Suprapubic skin (tissue), 4 donors: ENCODE results near the gene EEF1AKMT3.

Source experiments
- CTCF ChIP-seq, 2 donors: fragments of 200-600 bp in 1 of 2; fragments of 450-650 bp in 1 of 2; sonication (generic) in 1 of 2; IDR thresholded peaks; one replicate each; pipeline ENCODE4 v1.5.1; 2016 to 2019; ENCODE audit warnings: antibody characterized with exemption in 2 of 2, mild to moderate bottlenecking in 1 of 2, moderate library complexity in 1 of 2
- POLR2A ChIP-seq, 2 donors: fragments of 450-650 bp; IDR thresholded peaks; one replicate each; pipeline ENCODE4 v1.6.1; 2017; ENCODE audit warnings: antibody characterized with exemption in 2 of 2, mild to moderate bottlenecking in 2 of 2, moderate library complexity in 2 of 2
- POLR2AphosphoS5 ChIP-seq, 3 donors: sonication (generic); formaldehyde crosslinking; IDR thresholded peaks; one replicate each; pipeline ENCODE4 v1.6.1; 2017; ENCODE audit warnings: antibody characterized with exemption in 3 of 3

- TF ChIP-seq CTCF (IDR thresholded peaks at IDR 0.05) (no peak), POLR2A (IDR thresholded peaks at IDR 0.05) (no peak), POLR2AphosphoS5 (IDR thresholded peaks at IDR 0.05) (no peak)
These were observed 8.8 kb downstream of the EEF1AKMT3 start for GRCh38 chr12:57781244-57781643.
